ENCODE results near the gene MS4A13.

Gene MS4A13

GRCh38 chr11:60498399-60498798, 16.8 kb upstream of the MS4A13 start:
- DNase-seq (ENCODE audit: low read depth in 1 of 2, low spot score in 1 of 2) = peak in 1 of 2 experiments; percentile 1
- Histone ChIP-seq H3K27me3 (ENCODE audit: insufficient read depth, poor library complexity, severe bottlenecking) (no peaks in the 10 kb centered on the region), H3K27ac (replicated peaks) (no peak overlapping the region), H3K4me3 (replicated peaks; ENCODE audit: insufficient read depth, low read length) (no peak overlapping the region)
- TF ChIP-seq REST (IDR thresholded peaks at IDR 0.05; ENCODE audit: insufficient replicate concordance, low read depth) = no peak
- no peak for TF ChIP-seq SPI1 (IDR thresholded peaks at IDR 0.05; ENCODE audit: borderline replicate concordance, low read depth)
- TF ChIP-seq, protein P1, sequence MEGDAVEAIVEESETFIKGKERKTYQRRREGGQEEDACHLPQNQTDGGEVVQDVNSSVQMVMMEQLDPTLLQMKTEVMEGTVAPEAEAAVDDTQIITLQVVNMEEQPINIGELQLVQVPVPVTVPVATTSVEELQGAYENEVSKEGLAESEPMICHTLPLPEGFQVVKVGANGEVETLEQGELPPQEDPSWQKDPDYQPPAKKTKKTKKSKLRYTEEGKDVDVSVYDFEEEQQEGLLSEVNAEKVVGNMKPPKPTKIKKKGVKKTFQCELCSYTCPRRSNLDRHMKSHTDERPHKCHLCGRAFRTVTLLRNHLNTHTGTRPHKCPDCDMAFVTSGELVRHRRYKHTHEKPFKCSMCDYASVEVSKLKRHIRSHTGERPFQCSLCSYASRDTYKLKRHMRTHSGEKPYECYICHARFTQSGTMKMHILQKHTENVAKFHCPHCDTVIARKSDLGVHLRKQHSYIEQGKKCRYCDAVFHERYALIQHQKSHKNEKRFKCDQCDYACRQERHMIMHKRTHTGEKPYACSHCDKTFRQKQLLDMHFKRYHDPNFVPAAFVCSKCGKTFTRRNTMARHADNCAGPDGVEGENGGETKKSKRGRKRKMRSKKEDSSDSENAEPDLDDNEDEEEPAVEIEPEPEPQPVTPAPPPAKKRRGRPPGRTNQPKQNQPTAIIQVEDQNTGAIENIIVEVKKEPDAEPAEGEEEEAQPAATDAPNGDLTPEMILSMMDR (IDR thresholded peaks at IDR 0.05; ENCODE audit: insufficient read depth, low read length) = no peak
- TF ChIP-seq POLR2AphosphoS5 (IDR thresholded peaks at IDR 0.05; ENCODE audit: low read depth) = no peak
- TF ChIP-seq GABPA (IDR thresholded peaks at IDR 0.05; ENCODE audit: low read depth) = no peak

GRCh38 chr11:60498853-60499252, 16.3 kb upstream of the MS4A13 start:
- TF ChIP-seq REST (IDR thresholded peaks at IDR 0.05; ENCODE audit: insufficient replicate concordance, low read depth) = no peak
- TF ChIP-seq SPI1 (IDR thresholded peaks at IDR 0.05; ENCODE audit: borderline replicate concordance, low read depth) = peak; percentile 14; the same call in 1 of the 2 replicates
- no peak overlapping the region for H3K27ac ChIP-seq (replicated peaks)
- no peak overlapping the region for H3K4me3 ChIP-seq (replicated peaks; ENCODE audit: insufficient read depth, low read length)
- no peak for DNase-seq (ENCODE audit: low read depth in 1 of 2, low spot score in 1 of 2)
- no peaks in the 10 kb centered on the region for H3K27me3 ChIP-seq (ENCODE audit: insufficient read depth, poor library complexity, severe bottlenecking)

DNA sequence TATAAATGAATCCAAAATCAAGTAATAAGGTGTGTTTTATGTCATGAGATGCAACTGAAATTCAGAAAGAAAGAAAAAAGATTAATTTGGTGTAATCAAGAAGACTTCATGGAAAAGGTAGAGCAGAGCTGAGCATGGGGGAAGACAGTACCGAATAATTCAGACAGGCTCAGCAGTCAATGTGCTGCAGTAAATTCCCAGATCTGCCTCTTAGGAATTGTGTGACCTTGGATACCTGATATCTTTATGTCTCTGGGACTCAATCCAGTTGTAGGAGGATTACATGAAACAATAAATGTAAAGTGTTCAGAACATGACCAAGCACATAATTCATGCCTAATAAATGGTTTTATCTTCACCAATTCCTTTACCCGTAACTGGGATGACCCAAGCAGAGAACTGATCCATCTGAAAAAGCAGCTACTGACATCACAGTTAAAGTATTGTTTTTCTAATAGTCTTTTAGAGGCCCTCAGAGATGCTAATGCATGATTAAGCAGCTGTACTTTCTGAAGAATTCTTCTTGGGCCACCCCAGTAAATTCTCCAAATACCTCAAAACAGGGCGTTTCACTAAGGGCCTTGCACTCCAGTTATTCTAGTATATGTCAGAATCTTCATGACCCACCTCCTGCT, 14.8 kb upstream of the MS4A13 start:
- no peak overlapping the region for H3K27ac ChIP-seq (replicated peaks)
- H3K4me3 ChIP-seq (replicated peaks; ENCODE audit: insufficient read depth, low read length) = no peak overlapping the region
- no peak for DNase-seq (ENCODE audit: low read depth in 1 of 2, low spot score in 1 of 2)
- TF ChIP-seq SPI1 (IDR thresholded peaks at IDR 0.05; ENCODE audit: borderline replicate concordance, low read depth) (no peak), GABPA (IDR thresholded peaks at IDR 0.05; ENCODE audit: low read depth) (no peak), REST (IDR thresholded peaks at IDR 0.05; ENCODE audit: insufficient replicate concordance, low read depth) (no peak), POLR2AphosphoS5 (IDR thresholded peaks at IDR 0.05; ENCODE audit: low read depth) (no peak)
- TF ChIP-seq, protein P1 (IDR thresholded peaks at IDR 0.05; ENCODE audit: insufficient read depth, low read length) = no peak
- H3K27me3 ChIP-seq (ENCODE audit: insufficient read depth, poor library complexity, severe bottlenecking) = no peaks in the 10 kb centered on the region
